IMR-90 (cell line): ENCODE measurements around the gene PPP3CA. TPM values are rescaled to one million over a fixed set of nuclear protein-coding genes. Genes with fewer than 3 reads are reported as not detected.

Experiments
- ATAC-seq: fragments of 200-7000 bp; cut with Tn5 transposase; 2 replicates; pipeline ENCODE4 v1.9.1; 2020; ENCODE audit warnings: low read depth, mild to moderate bottlenecking, moderate library complexity
- BruUV-seq: library from RNA; stranded (reverse); fragments of 400-500 nt; replicated peaks from 2 replicates; lab custom pipeline; 2021; lab: Mats Ljungman, UMichigan
- CTCF ChIA-PET: fragments of 300-600 bp; formaldehyde crosslinking; extraction: SDS; loops from one replicate; lab custom pipeline; 2021; ENCODE audit warnings: antibody characterized with exemption; lab: Yijun Ruan, JAX
- POLR2A ChIA-PET: fragments of 300-600 bp; sonication (Branson Sonifier 250); formaldehyde crosslinking; loops from one replicate; lab custom pipeline; 2022; ENCODE audit warnings: antibody characterized with exemption; ENCODE audit not compliant: unreplicated experiment; lab: Charles Lee
- DNase-seq: peaks from one replicate; pipeline ENCODE4 v3.0.0; 2013
- H2AFZ ChIP-seq: replicated peaks from 2 replicates; pipeline ENCODE3; 2013; ENCODE audit warnings: low read length, mild to moderate bottlenecking; ENCODE audit not compliant: poor library complexity
- H2AK5ac ChIP-seq: 2 replicates; pipeline ENCODE4 v1.6.1; 2013; ENCODE audit warnings: low read depth, low read length, inconsistent platforms
- H2AK9ac ChIP-seq: replicated peaks from 2 replicates; pipeline ENCODE3; 2013; ENCODE audit warnings: mild to moderate bottlenecking, low read depth, low read length, moderate library complexity; ENCODE audit not compliant: poor library complexity
- H2BK120ac ChIP-seq: 2 replicates; pipeline ENCODE4 v1.6.1; 2013; ENCODE audit warnings: low read depth, low read length, inconsistent platforms
- H2BK15ac ChIP-seq: 3 replicates; pipeline ENCODE4 v1.6.1; 2013; ENCODE audit warnings: low read depth, low read length, inconsistent platforms
- H2BK20ac ChIP-seq: 2 replicates; pipeline ENCODE4 v1.6.1; 2013; ENCODE audit warnings: low read depth, mild to moderate bottlenecking, inconsistent platforms, low read length, moderate library complexity
- H2BK5ac ChIP-seq: 2 replicates; pipeline ENCODE4 v1.6.1; 2013; ENCODE audit warnings: mild to moderate bottlenecking, low read depth, low read length, inconsistent platforms; ENCODE audit not compliant: poor library complexity, severe bottlenecking
- H3K14ac ChIP-seq: replicated peaks from 2 replicates; pipeline ENCODE4 v1.6.1; 2013; ENCODE audit warnings: low read depth, low read length, inconsistent platforms
- H3K18ac ChIP-seq: 2 replicates; pipeline ENCODE4 v1.6.1; 2013; ENCODE audit warnings: low read depth, low read length, control low read depth
- H3K23ac ChIP-seq: 2 replicates; pipeline ENCODE4 v1.6.1; 2013; ENCODE audit warnings: low read depth, low read length, inconsistent platforms
- H3K27ac ChIP-seq: 2 replicates; pipeline ENCODE4 v1.5.1; 2013; ENCODE audit warnings: mild to moderate bottlenecking, control low read depth, low read length; ENCODE audit not compliant: insufficient read depth
- H3K27me3 ChIP-seq: 2 replicates; pipeline ENCODE4 v1.6.1; 2013; ENCODE audit warnings: low read length; ENCODE audit not compliant: control insufficient read depth, insufficient read depth
- H3K36me3 ChIP-seq: 2 replicates; pipeline ENCODE4 v1.6.1; 2013; ENCODE audit warnings: low read length, mixed read lengths; ENCODE audit not compliant: control insufficient read depth, insufficient read depth
- H3K4ac ChIP-seq: 2 replicates; pipeline ENCODE4 v1.6.1; 2013; ENCODE audit warnings: low read depth, low read length, inconsistent platforms
- H3K4me1 ChIP-seq: 2 replicates; pipeline ENCODE4 v1.6.1; 2013; ENCODE audit warnings: low read length, mixed read lengths; ENCODE audit not compliant: control insufficient read depth, insufficient read depth
- H3K4me2 ChIP-seq: 2 replicates; pipeline ENCODE4 v1.6.1; 2013; ENCODE audit warnings: low read depth, mild to moderate bottlenecking, control low read depth, low read length, moderate library complexity
- H3K4me3 ChIP-seq: 2 replicates; pipeline ENCODE4 v1.5.1; 2013; ENCODE audit warnings: low read depth, mild to moderate bottlenecking, control low read depth, low read length, moderate library complexity; ENCODE audit not compliant: insufficient read depth
- H3K56ac ChIP-seq: 2 replicates; pipeline ENCODE4 v1.6.1; 2013; ENCODE audit warnings: low read length, inconsistent platforms; ENCODE audit not compliant: insufficient read depth; ENCODE audit errors: extremely low read depth
- H3K79me1 ChIP-seq, 2 experiments: 2 replicates each; pipeline ENCODE4 v1.6.1; 2013; ENCODE audit warnings: low read length in 2 of 2, inconsistent platforms in 1 of 2, low read depth in 1 of 2
- H3K9ac ChIP-seq: 2 replicates; pipeline ENCODE4 v1.6.1; 2013; ENCODE audit warnings: low read depth, low read length, control low read depth
- H3K9me1 ChIP-seq: 2 replicates; pipeline ENCODE4 v1.6.1; 2013; ENCODE audit warnings: low read length, inconsistent platforms; ENCODE audit not compliant: insufficient read depth
- H3K9me3 ChIP-seq: 2 replicates; pipeline ENCODE4 v1.6.1; 2013; ENCODE audit warnings: low read length; ENCODE audit not compliant: control insufficient read depth, insufficient read depth
- H4K20me1 ChIP-seq: 2 replicates; pipeline ENCODE4 v1.6.1; 2013; ENCODE audit warnings: low read length, inconsistent platforms; ENCODE audit not compliant: insufficient read depth
- H4K5ac ChIP-seq: 2 replicates; pipeline ENCODE4 v1.6.1; 2013; ENCODE audit warnings: mild to moderate bottlenecking, low read depth, low read length, control low read depth
- H4K8ac ChIP-seq, 2 experiments: 2 replicates each; pipeline ENCODE4 v1.6.1; 2013; ENCODE audit warnings: low read depth in 2 of 2, low read length in 2 of 2, control low read depth in 1 of 2, inconsistent platforms in 1 of 2
- H4K91ac ChIP-seq: 2 replicates; pipeline ENCODE4 v1.6.1; 2013; ENCODE audit warnings: low read depth, low read length, inconsistent platforms; ENCODE audit not compliant: insufficient read depth
- BHLHE40 ChIP-seq: fragments of 150-350 bp; IDR thresholded peaks from 2 replicates; pipeline ENCODE4 v1.6.1; 2016; ENCODE audit warnings: mild to moderate bottlenecking, low read depth, low read length
- CEBPB ChIP-seq: IDR thresholded peaks from 2 replicates; pipeline ENCODE4 v1.6.1; 2012; ENCODE audit warnings: low read depth, low read length, improper control_type of control experiment
- CHD1 ChIP-seq: IDR thresholded peaks from 2 replicates; pipeline ENCODE4 v1.6.1; 2012; ENCODE audit warnings: low read depth, low read length, improper control_type of control experiment
- MAFK ChIP-seq: IDR thresholded peaks from 2 replicates; pipeline ENCODE4 v1.6.1; 2012; ENCODE audit warnings: low read depth, low read length, improper control_type of control experiment
- MAZ ChIP-seq: IDR thresholded peaks from 2 replicates; pipeline ENCODE4 v1.6.1; 2012; ENCODE audit warnings: low read depth, mild to moderate bottlenecking, low read length, improper control_type of control experiment, moderate library complexity, borderline replicate concordance
- MXI1 ChIP-seq: IDR thresholded peaks from 2 replicates; pipeline ENCODE4 v1.6.1; 2012; ENCODE audit warnings: low read depth, mild to moderate bottlenecking, low read length, moderate library complexity, borderline replicate concordance
- NFE2L2 ChIP-seq: fragments of 150-350 bp; IDR thresholded peaks from 2 replicates; pipeline ENCODE4 v1.6.1; 2016; ENCODE audit warnings: low read depth, mild to moderate bottlenecking, low read length
- RAD21 ChIP-seq: IDR thresholded peaks from 2 replicates; pipeline ENCODE4 v1.6.1; 2012; ENCODE audit warnings: low read length, improper control_type of control experiment
- RCOR1 ChIP-seq: IDR thresholded peaks from 2 replicates; pipeline ENCODE4 v1.6.1; 2012; ENCODE audit warnings: mild to moderate bottlenecking, low read length, improper control_type of control experiment; ENCODE audit not compliant: insufficient replicate concordance
- WGBS, 2 experiments: methylation state at CpG; one replicate each; pipeline versions ENCODE4 v1.1.5 to v1.1.7; 2013; ENCODE audit warnings: missing lambda C conversion rate in 2 of 2; ENCODE audit not compliant: insufficient read length in 1 of 2; ENCODE audit errors: extremely low coverage in 2 of 2; 5-methylcytosine and 5-hydroxymethylcytosine counted together
- dilution Hi-C: fragments of 300-500 bp; cut with HindIII; formaldehyde crosslinking; loops from one replicate; pipeline ENCODE4 v1.14.3; 2018; ENCODE audit warnings: low sequenced_read_pairs; ENCODE audit not compliant: unreplicated experiment
- in situ Hi-C: fragments of 300-500 bp; cut with MboI; formaldehyde crosslinking; loops from 3 replicates; pipeline ENCODE4 v1.14.3; 2019; ENCODE audit warnings: low sequenced_read_pairs, inconsistent platforms, mixed read lengths
- intact Hi-C: fragments of 100-400 bp; cut with micrococcal nuclease; formaldehyde crosslinking; loops from 2 replicates; pipeline ENCODE4 v1.10.0; 2022
- polyA plus RNA-seq, 3 experiments: library from polyadenylated mRNA; depleted of rRNA; stranded (reverse); fragments of >200 nt; gene quantifications; 2 replicates each; pipeline ENCODE4 v1.2.3, GENCODE V29; 2012; ENCODE audit warnings: low replicate concordance in 1 of 3
- total RNA-seq: library from RNA; depleted of rRNA; stranded (reverse); fragments of >200 nt; gene quantifications from 2 replicates; pipeline ENCODE4 v1.2.3, GENCODE V29; 2012
- TF ChIP-seq, protein P1 (sequence below): conservative IDR thresholded peaks from 2 replicates; pipeline ENCODE4 v1.5.1; 2012; ENCODE audit warnings: mild to moderate bottlenecking, low read depth, low read length, improper control_type of control experiment
- TF ChIP-seq, protein P2 (sequence below): fragments of 150-350 bp; IDR thresholded peaks from 2 replicates; pipeline ENCODE4 v1.6.1; 2016; ENCODE audit warnings: low read depth, mild to moderate bottlenecking, low read length, moderate library complexity, borderline replicate concordance

The PPP3CA gene
- total and polyA plus RNA-seq, 2 of the 4 experiments (the other 2 are of a cell fraction): 14.5 to 48.6 TPM

DNA sequence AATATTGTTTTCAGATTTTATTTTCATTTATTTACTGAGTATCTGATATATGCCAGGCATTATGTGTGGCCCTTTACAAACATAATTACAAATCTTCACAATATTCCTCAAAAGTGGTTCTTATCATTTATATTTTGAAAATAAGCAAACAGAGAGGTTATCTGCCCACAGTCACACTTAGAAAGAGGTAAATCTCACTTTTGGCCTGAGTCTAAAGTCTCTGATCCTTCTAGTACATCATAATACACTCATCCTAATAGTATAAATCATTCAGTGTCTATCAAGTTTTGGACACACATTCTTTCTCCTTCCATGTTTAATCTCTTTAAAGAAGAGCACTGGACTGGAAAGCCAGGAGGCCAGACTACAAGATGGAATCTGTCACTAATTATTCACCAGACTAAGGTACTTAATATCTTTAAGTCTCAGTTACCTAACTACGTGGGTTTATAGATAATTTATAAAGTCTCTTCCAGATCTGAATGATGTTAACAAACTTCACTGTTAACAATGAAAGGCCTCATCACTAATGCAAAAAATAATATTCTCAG lies 281.3 kb downstream of the PPP3CA start:
- H3K56ac ChIP-seq: no peak overlapping the region
- no peak overlapping the region for H2BK120ac ChIP-seq
- ATAC-seq (no peak), DNase-seq (no peak)
- no peaks in the 10 kb centered on the region for H4K20me1 ChIP-seq
- dilution Hi-C loops (no loop called here), intact Hi-C loops (no loop called here), in situ Hi-C loops (no loop called here)
- no peak overlapping the region for H2BK15ac ChIP-seq
- H3K14ac ChIP-seq: no peak overlapping the region
- no peak overlapping the region for H4K5ac ChIP-seq
- H3K27me3 ChIP-seq: no peaks in the 10 kb centered on the region
- ChIA-PET POLR2A (no interaction called here), CTCF (no interaction called here)
- no peak overlapping the region for H3K9ac ChIP-seq
- H3K4me1 ChIP-seq: peaks cover 1% of the 10 kb centered on the region; the same call in 1 of the 2 replicates
- no CpG with 5 or more reads among the region's 1 CpG for WGBS, 2 experiments
- H3K9me1 ChIP-seq: no peaks in the 10 kb centered on the region
- no peak overlapping the region for H3K27ac ChIP-seq
- H4K91ac ChIP-seq: no peak overlapping the region
- no peaks in the 10 kb centered on the region for H3K9me3 ChIP-seq
- H3K4me3 ChIP-seq: no peak overlapping the region
- H4K8ac ChIP-seq: no peak overlapping the region
- H3K36me3 ChIP-seq: peaks cover 2% of the 10 kb centered on the region; the same call in 1 of the 2 replicates
- H3K4me2 ChIP-seq: no peak overlapping the region
- no peak overlapping the region for H2BK5ac ChIP-seq
- TF ChIP-seq, protein P1, sequence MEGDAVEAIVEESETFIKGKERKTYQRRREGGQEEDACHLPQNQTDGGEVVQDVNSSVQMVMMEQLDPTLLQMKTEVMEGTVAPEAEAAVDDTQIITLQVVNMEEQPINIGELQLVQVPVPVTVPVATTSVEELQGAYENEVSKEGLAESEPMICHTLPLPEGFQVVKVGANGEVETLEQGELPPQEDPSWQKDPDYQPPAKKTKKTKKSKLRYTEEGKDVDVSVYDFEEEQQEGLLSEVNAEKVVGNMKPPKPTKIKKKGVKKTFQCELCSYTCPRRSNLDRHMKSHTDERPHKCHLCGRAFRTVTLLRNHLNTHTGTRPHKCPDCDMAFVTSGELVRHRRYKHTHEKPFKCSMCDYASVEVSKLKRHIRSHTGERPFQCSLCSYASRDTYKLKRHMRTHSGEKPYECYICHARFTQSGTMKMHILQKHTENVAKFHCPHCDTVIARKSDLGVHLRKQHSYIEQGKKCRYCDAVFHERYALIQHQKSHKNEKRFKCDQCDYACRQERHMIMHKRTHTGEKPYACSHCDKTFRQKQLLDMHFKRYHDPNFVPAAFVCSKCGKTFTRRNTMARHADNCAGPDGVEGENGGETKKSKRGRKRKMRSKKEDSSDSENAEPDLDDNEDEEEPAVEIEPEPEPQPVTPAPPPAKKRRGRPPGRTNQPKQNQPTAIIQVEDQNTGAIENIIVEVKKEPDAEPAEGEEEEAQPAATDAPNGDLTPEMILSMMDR: no peak
- TF ChIP-seq CEBPB (no peak), MXI1 (no peak), RAD21 (no peak), NFE2L2 (no peak), BHLHE40 (no peak), MAZ (no peak), RCOR1 (no peak), MAFK (no peak), CHD1 (no peak)
- TF ChIP-seq, protein P2, sequence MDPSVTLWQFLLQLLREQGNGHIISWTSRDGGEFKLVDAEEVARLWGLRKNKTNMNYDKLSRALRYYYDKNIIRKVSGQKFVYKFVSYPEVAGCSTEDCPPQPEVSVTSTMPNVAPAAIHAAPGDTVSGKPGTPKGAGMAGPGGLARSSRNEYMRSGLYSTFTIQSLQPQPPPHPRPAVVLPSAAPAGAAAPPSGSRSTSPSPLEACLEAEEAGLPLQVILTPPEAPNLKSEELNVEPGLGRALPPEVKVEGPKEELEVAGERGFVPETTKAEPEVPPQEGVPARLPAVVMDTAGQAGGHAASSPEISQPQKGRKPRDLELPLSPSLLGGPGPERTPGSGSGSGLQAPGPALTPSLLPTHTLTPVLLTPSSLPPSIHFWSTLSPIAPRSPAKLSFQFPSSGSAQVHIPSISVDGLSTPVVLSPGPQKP: no peak
- H2AK5ac ChIP-seq: no peak overlapping the region
- H3K23ac ChIP-seq: no peak overlapping the region
- H2AK9ac ChIP-seq: no peak overlapping the region
- H3K18ac ChIP-seq: no peak overlapping the region
- no TSS peak for BruUV-seq
- no peak overlapping the region for H2AFZ ChIP-seq
- H2BK20ac ChIP-seq: no peak overlapping the region
- no peak overlapping the region for H3K4ac ChIP-seq
- no peaks in the 10 kb centered on the region for H3K79me1 ChIP-seq
